HEK293 (cell line): ENCODE measurements around the gene CA10.

ENCODE experiments used
- GLIS2 ChIP-seq: fragments of 450-650 bp; formaldehyde crosslinking; IDR thresholded peaks from 2 replicates; pipeline ENCODE4 v1.5.1; 2016; ENCODE audit warnings: missing biosample characterization, missing genetic modification characterization
- KLF1 ChIP-seq: fragments of 450-650 bp; formaldehyde crosslinking; IDR thresholded peaks from 2 replicates; pipeline ENCODE4 v1.5.1; 2016; ENCODE audit warnings: missing biosample characterization, missing genetic modification characterization
- KLF8 ChIP-seq: fragments of 450-650 bp; formaldehyde crosslinking; IDR thresholded peaks from 2 replicates; pipeline ENCODE4 v1.5.1; 2016; ENCODE audit warnings: missing biosample characterization, missing genetic modification characterization
- OSR2 ChIP-seq: fragments of 450-650 bp; formaldehyde crosslinking; IDR thresholded peaks from 2 replicates; pipeline ENCODE4 v1.5.1; 2016; ENCODE audit warnings: missing biosample characterization, missing genetic modification characterization
- PATZ1 ChIP-seq: fragments of 450-650 bp; formaldehyde crosslinking; IDR thresholded peaks from 2 replicates; pipeline ENCODE4 v1.5.1; 2016; ENCODE audit warnings: missing biosample characterization, missing genetic modification characterization
- REPIN1 ChIP-seq: fragments of 450-650 bp; formaldehyde crosslinking; IDR thresholded peaks from 2 replicates; pipeline ENCODE4 v1.5.1; 2017; ENCODE audit warnings: missing biosample characterization, missing genetic modification characterization, low read depth
- TCF7L2 ChIP-seq: IDR thresholded peaks from 2 replicates; pipeline ENCODE4 v1.6.1; 2011; ENCODE audit warnings: low read depth, mild to moderate bottlenecking, inconsistent platforms, low read length, moderate library complexity, borderline replicate concordance
- ZBTB44 ChIP-seq: fragments of 450-650 bp; IDR thresholded peaks from 2 replicates; pipeline ENCODE4 v1.5.1; 2018; ENCODE audit warnings: missing biosample characterization, mild to moderate bottlenecking, missing genetic modification characterization
- ZNF138 ChIP-seq: fragments of 450-650 bp; formaldehyde crosslinking; IDR thresholded peaks from 2 replicates; pipeline ENCODE4 v1.5.1; 2016; ENCODE audit warnings: missing biosample characterization, missing genetic modification characterization, borderline replicate concordance
- ZNF174 ChIP-seq: fragments of 450-650 bp; formaldehyde crosslinking; IDR thresholded peaks from 2 replicates; pipeline ENCODE4 v1.5.0; 2017; ENCODE audit warnings: missing biosample characterization, mild to moderate bottlenecking, missing genetic modification characterization
- ZNF18 ChIP-seq: fragments of 450-650 bp; formaldehyde crosslinking; IDR thresholded peaks from 2 replicates; pipeline ENCODE4 v1.5.1; 2016; ENCODE audit warnings: missing biosample characterization, missing genetic modification characterization
- ZNF184 ChIP-seq: fragments of 450-650 bp; IDR thresholded peaks from 2 replicates; pipeline ENCODE4 v1.5.1; 2018; ENCODE audit warnings: missing biosample characterization, mild to moderate bottlenecking, missing genetic modification characterization
- ZNF19 ChIP-seq: fragments of 450-650 bp; formaldehyde crosslinking; IDR thresholded peaks from 2 replicates; pipeline ENCODE4; 2016; ENCODE audit warnings: missing biosample characterization, missing genetic modification characterization, low read depth
- ZNF2 ChIP-seq: fragments of 450-650 bp; formaldehyde crosslinking; IDR thresholded peaks from 2 replicates; pipeline ENCODE4 v1.5.1; 2016; ENCODE audit warnings: missing biosample characterization, missing genetic modification characterization
- ZNF214 ChIP-seq: fragments of 450-650 bp; formaldehyde crosslinking; IDR thresholded peaks from 2 replicates; pipeline ENCODE4 v1.5.1; 2017; ENCODE audit warnings: missing biosample characterization, mild to moderate bottlenecking, missing genetic modification characterization, borderline replicate concordance
- ZNF223 ChIP-seq: fragments of 450-650 bp; formaldehyde crosslinking; IDR thresholded peaks from 2 replicates; pipeline ENCODE4 v1.5.1; 2016; ENCODE audit warnings: missing biosample characterization, missing genetic modification characterization
- ZNF324 ChIP-seq: fragments of 450-650 bp; formaldehyde crosslinking; IDR thresholded peaks from 2 replicates; pipeline ENCODE4 v1.5.1; 2016; ENCODE audit warnings: missing biosample characterization, missing genetic modification characterization
- ZNF48 ChIP-seq: fragments of 450-650 bp; formaldehyde crosslinking; IDR thresholded peaks from 2 replicates; pipeline ENCODE4 v1.5.1; 2016; ENCODE audit warnings: missing biosample characterization, missing genetic modification characterization
- ZNF558 ChIP-seq: fragments of 450-650 bp; formaldehyde crosslinking; IDR thresholded peaks from 2 replicates; pipeline ENCODE4 v1.5.1; 2016; ENCODE audit warnings: missing biosample characterization, missing genetic modification characterization
- ZNF596 ChIP-seq: fragments of 450-650 bp; IDR thresholded peaks from 2 replicates; pipeline ENCODE4 v1.5.0; 2018; ENCODE audit warnings: missing biosample characterization, mild to moderate bottlenecking, missing genetic modification characterization, moderate library complexity
- ZNF600 ChIP-seq: fragments of 450-650 bp; formaldehyde crosslinking; IDR thresholded peaks from 2 replicates; pipeline ENCODE4 v1.5.1; 2016; ENCODE audit warnings: missing biosample characterization, missing genetic modification characterization
- ZNF610 ChIP-seq: fragments of 450-650 bp; formaldehyde crosslinking; IDR thresholded peaks from 2 replicates; pipeline ENCODE4 v1.5.1; 2016; ENCODE audit warnings: missing biosample characterization, missing genetic modification characterization, borderline replicate concordance
- ZNF692 ChIP-seq: fragments of 450-650 bp; formaldehyde crosslinking; IDR thresholded peaks from 2 replicates; pipeline ENCODE4 v1.5.1; 2016; ENCODE audit warnings: missing biosample characterization, missing genetic modification characterization
- ZNF791 ChIP-seq: fragments of 450-650 bp; formaldehyde crosslinking; IDR thresholded peaks from 2 replicates; pipeline ENCODE4 v1.5.1; 2016; ENCODE audit warnings: missing biosample characterization, missing genetic modification characterization
- ZNF843 ChIP-seq: fragments of 450-650 bp; formaldehyde crosslinking; IDR thresholded peaks from 2 replicates; pipeline ENCODE4 v1.5.1; 2016; ENCODE audit warnings: missing biosample characterization, missing genetic modification characterization

CA10 gene

GRCh38 chr17:51640108-51640622 is 518.3 kb downstream of the CA10 start (continued):
- no peak for TF ChIP-seq REPIN1 (tag by site-specific recombination)
- TF ChIP-seq ZNF2, result 0 out of 2 replicates have a peak, but pooled peaks have one; percentile 34
- peak; percentile 75; the same call in 1 of the 2 replicates for TF ChIP-seq ZNF184
- TF ChIP-seq ZBTB44 (tag by site-specific recombination), result no peak
- TF ChIP-seq ZNF692 (tag by site-specific recombination), result peak; percentile 68
- no peak for TF ChIP-seq ZNF18
- TF ChIP-seq PATZ1 (tag by site-specific recombination), result peak; percentile 39; the same call in 1 of the 2 replicates
- no peak for TF ChIP-seq ZNF223
- TF ChIP-seq OSR2 (tag by site-specific recombination), result 0 out of 2 replicates have a peak, but pooled peaks have one; percentile 67
- no peak for TF ChIP-seq ZNF791
- no peak for TF ChIP-seq TCF7L2
- no peak for TF ChIP-seq ZNF596 (tag by site-specific recombination)
- TF ChIP-seq ZNF138 (tag by site-specific recombination), result no peak
- peak; percentile 75 for TF ChIP-seq KLF8
- TF ChIP-seq ZNF600 (tag by site-specific recombination), result peak; percentile 71; the same call in 1 of the 2 replicates
- no peak for TF ChIP-seq ZNF48 (tag by site-specific recombination)
- no peak for TF ChIP-seq ZNF214
- TF ChIP-seq ZNF558 (tag by site-specific recombination), result no peak
- no peak for TF ChIP-seq GLIS2
- no peak for TF ChIP-seq ZNF174 (tag by site-specific recombination)
- no peak for TF ChIP-seq KLF1 (tag by site-specific recombination)
- TF ChIP-seq ZNF843, result peak; percentile 55; the same call in 1 of the 2 replicates
- no peak for TF ChIP-seq ZNF610 (tag by site-specific recombination)
- TF ChIP-seq ZNF324 (tag by site-specific recombination), result 0 out of 2 replicates have a peak, but pooled peaks have one; percentile 32
- no peak for TF ChIP-seq ZNF19 (tag by site-specific recombination)
